ENCODE measurements around the gene MB21D2. TPM values are rescaled to one million over a fixed set of nuclear protein-coding genes. Genes with fewer than 3 reads are reported as not detected.
A peak's percentile ranks its signal among the peaks of the same experiment; 100 is the strongest.

The MB21D2 gene
- total RNA-seq, 6 donors from 2014 or later: 4.6 to 8.0 (median 5.3) TPM

DNA sequence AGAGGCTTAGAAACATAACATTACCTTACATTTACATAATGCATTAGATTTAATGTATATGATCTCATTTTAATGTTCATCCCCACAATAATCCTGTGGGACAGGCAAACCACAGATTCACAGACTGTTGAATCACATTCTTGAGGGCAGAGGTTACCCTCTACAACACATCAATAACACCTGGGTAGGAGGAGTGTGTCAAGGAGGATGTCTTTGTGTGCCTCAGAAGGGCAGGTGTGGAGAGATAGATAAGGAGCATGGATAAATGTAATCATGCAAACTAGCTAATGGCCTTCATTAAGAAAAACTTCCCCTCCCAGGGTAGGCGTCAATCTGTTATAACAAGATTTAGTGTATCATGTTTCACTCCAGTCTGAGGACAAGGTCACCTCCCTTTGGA is 12.9 kb upstream of the MB21D2 start:
- Histone ChIP-seq H3K27me3 (no peaks in the 10 kb centered on the region), H3K4me1 (peaks cover 0 to 6% (median 0%) of the 10 kb centered on the region in 4 donors), H3K36me3 (no peaks in the 10 kb centered on the region), H3K27ac (no peak overlapping the region), H3K9me3 (no peaks in the 10 kb centered on the region), H3K4me3 (no peak overlapping the region)
- DNase-seq: no peak
- 81 to 83% methylated on average over 1 of the region's 1 CpG for WGBS, 2 donors
- no peak for ATAC-seq (ENCODE audit: low FRiP score in 2 of 2)
- TF ChIP-seq, protein P1, sequence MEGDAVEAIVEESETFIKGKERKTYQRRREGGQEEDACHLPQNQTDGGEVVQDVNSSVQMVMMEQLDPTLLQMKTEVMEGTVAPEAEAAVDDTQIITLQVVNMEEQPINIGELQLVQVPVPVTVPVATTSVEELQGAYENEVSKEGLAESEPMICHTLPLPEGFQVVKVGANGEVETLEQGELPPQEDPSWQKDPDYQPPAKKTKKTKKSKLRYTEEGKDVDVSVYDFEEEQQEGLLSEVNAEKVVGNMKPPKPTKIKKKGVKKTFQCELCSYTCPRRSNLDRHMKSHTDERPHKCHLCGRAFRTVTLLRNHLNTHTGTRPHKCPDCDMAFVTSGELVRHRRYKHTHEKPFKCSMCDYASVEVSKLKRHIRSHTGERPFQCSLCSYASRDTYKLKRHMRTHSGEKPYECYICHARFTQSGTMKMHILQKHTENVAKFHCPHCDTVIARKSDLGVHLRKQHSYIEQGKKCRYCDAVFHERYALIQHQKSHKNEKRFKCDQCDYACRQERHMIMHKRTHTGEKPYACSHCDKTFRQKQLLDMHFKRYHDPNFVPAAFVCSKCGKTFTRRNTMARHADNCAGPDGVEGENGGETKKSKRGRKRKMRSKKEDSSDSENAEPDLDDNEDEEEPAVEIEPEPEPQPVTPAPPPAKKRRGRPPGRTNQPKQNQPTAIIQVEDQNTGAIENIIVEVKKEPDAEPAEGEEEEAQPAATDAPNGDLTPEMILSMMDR (IDR thresholded peaks at IDR 0.05): no peak
- TF ChIP-seq EP300 (IDR thresholded peaks at IDR 0.05) (no peak), POLR2AphosphoS5 (IDR thresholded peaks at IDR 0.05) (no peak), POLR2A (IDR thresholded peaks at IDR 0.05) (no peak)

DNA sequence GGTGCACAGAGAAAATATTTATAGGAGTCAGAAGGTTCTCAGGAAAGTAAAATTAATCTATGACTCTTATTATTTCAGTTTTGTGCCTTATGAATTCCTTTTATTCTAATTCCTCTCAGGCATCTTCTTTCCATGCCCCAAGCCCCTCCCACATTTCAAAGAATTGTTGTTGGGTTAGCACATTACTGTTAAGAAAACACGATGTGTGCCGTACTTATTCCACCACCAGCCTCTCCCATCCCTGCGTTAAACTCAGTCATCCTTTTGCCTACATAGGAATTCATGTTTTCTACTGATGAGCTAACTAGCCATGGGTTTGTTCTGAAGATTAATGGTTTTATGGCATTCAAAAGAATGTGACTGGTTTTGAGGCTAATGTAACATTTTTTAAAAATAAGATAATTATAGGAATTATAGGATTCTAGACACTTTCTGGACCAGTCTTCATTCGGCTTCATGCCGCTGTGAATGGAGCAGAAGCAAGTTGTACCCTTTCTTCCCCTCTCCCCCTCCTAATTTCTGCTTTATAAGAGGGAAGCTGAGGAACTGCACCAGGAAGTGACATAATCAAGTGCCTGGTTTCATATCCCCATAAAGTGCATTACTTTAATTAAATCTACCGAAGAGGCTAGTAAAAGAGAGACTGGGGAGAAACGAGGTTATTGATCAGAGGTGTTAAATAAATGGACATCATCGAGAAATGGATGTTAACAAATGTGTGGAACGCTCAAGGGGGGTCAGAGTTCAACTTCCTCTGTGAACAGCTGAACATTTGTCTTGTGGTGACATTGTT is 12.3 kb upstream of the MB21D2 start:
- H3K4me1 ChIP-seq: peaks cover 0 to 6% (median 0%) of the 10 kb centered on the region in 4 donors
- H3K9me3 ChIP-seq: no peaks in the 10 kb centered on the region
- DNase-seq: no peak
- no peak overlapping the region for H3K4me3 ChIP-seq
- no peaks in the 10 kb centered on the region for H3K27me3 ChIP-seq
- no peak overlapping the region for H3K27ac ChIP-seq
- TF ChIP-seq EP300 (IDR thresholded peaks at IDR 0.05): no peak
- no peak for TF ChIP-seq POLR2AphosphoS5 (IDR thresholded peaks at IDR 0.05)
- no peak for TF ChIP-seq POLR2A (IDR thresholded peaks at IDR 0.05)
- TF ChIP-seq, protein P1 (IDR thresholded peaks at IDR 0.05): no peak
- H3K36me3 ChIP-seq: no peaks in the 10 kb centered on the region
- ATAC-seq (ENCODE audit: low FRiP score in 2 of 2): peak in 1 of 2 donors; percentile 84
- 71 to 73% methylated on average over 9 of the region's 9 CpGs for WGBS, 2 donors

DNA sequence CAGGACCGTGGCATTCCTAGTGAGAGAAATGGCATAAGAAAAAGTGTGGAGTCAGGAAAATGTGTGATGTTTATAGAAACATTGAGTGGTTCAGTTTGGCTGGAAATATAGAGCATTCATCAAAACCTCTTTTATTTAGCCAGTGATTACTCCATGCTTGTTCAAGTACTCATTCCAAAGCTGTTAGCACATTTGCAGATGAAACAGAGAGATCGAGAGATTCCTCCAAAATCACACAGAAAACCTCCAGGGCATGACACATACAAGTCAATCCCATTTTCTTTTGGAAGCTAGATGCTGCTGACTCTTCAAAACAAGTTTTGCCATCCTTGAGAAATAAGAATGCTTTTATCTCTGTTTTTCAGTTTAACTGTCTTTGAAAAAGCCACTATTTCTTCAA is 11.5 kb upstream of the MB21D2 start:
- no peaks in the 10 kb centered on the region for H3K27me3 ChIP-seq
- H3K4me3 ChIP-seq: no peak overlapping the region
- no peak for DNase-seq
- no peak overlapping the region for H3K27ac ChIP-seq
- 52 to 53% methylated on average over 2 of the region's 2 CpGs for WGBS, 2 donors
- peaks cover 0 to 6% (median 0%) of the 10 kb centered on the region in 4 donors for H3K4me1 ChIP-seq
- TF ChIP-seq, protein P1 (IDR thresholded peaks at IDR 0.05): no peak
- TF ChIP-seq POLR2A (IDR thresholded peaks at IDR 0.05) (no peak), POLR2AphosphoS5 (IDR thresholded peaks at IDR 0.05) (no peak), EP300 (IDR thresholded peaks at IDR 0.05) (no peak)
- no peaks in the 10 kb centered on the region for H3K36me3 ChIP-seq
- no peaks in the 10 kb centered on the region for H3K9me3 ChIP-seq
- ATAC-seq (ENCODE audit: low FRiP score in 2 of 2): peak in 1 of 2 donors; percentile 65

DNA sequence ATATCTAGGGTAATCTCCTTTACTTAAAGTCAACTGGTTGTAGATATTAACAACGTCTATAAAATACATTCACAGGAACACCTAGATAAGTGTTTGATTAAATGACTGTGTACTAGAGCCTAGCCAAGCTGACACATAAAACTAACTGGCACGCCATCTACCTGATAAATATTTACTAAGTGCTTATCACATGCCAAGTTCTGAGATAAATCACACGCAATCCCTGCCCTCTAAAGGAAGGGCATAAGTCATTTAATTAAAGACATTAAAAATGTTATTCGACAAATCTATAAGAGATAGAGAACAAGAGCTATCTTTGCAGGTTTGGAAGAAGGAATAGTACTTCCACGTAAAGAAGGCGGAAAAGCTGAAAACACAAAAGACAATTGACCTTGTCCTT is 11.1 kb upstream of the MB21D2 start:
- Histone ChIP-seq H3K4me3 (no peak overlapping the region), H3K27ac (no peak overlapping the region), H3K9me3 (no peaks in the 10 kb centered on the region), H3K4me1 (peaks cover 0 to 6% (median 0%) of the 10 kb centered on the region in 4 donors), H3K27me3 (no peaks in the 10 kb centered on the region), H3K36me3 (no peaks in the 10 kb centered on the region)
- 59 to 67% methylated on average over 6 of the region's 6 CpGs for WGBS, 2 donors
- peak in 1 of 4 donors; percentile 49 for TF ChIP-seq EP300 (IDR thresholded peaks at IDR 0.05)
- TF ChIP-seq, protein P1 (IDR thresholded peaks at IDR 0.05): no peak
- ATAC-seq (ENCODE audit: low FRiP score in 2 of 2) (peak in 1 of 2 donors; percentile 40), DNase-seq (no peak)

DNA sequence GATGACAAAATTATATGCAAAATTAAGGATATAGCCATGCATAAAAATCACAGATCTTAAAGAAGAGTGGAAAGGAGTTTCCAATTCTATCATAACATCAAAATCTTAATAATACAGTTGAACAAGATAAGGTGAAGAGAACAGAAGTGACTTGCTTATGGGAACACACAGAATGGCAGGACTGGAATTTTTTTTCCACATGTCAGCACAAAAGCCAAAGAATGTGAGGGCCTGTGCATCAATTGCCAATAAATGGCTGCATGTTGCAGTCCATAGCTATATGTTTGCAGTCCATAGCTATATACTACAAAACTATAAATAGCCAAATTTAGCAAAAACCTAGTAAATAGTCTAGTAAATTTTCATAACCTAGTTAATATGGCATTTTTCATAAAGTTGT is 10.4 kb upstream of the MB21D2 start:
- H3K36me3 ChIP-seq: no peaks in the 10 kb centered on the region
- no peak for ATAC-seq (ENCODE audit: low FRiP score in 2 of 2)
- no peak overlapping the region for H3K27ac ChIP-seq
- TF ChIP-seq POLR2A (IDR thresholded peaks at IDR 0.05) (no peak), POLR2AphosphoS5 (IDR thresholded peaks at IDR 0.05) (no peak), EP300 (IDR thresholded peaks at IDR 0.05) (no peak)
- TF ChIP-seq, protein P1 (IDR thresholded peaks at IDR 0.05): no peak
- DNase-seq: no peak
- H3K4me3 ChIP-seq: no peak overlapping the region
- H3K27me3 ChIP-seq: no peaks in the 10 kb centered on the region
- H3K9me3 ChIP-seq: no peaks in the 10 kb centered on the region
- peaks cover 0 to 6% (median 0%) of the 10 kb centered on the region in 4 donors for H3K4me1 ChIP-seq

All from upper lobe of left lung (tissue), 6 donors.